Trophoblast cell (in vitro differentiated cells and primary cell): Measurements from ENCODE around the gene LMBR1.

Experiments used
- DNase-seq, 2 donors: peaks; one replicate each; pipeline ENCODE4 v3.0.0-alpha.2; 2016
- H2AFZ ChIP-seq: 2 replicates; pipeline ENCODE4 v1.6.1; 2013; ENCODE audit warnings: low read length, moderate library complexity, mild to moderate bottlenecking; ENCODE audit not compliant: insufficient read depth, poor library complexity
- H2AK5ac ChIP-seq: 2 replicates; pipeline ENCODE4 v1.6.1; 2013; ENCODE audit warnings: mild to moderate bottlenecking, low read length
- H2BK120ac ChIP-seq: 2 replicates; pipeline ENCODE4 v1.6.1; 2013; ENCODE audit warnings: low read length, mild to moderate bottlenecking, moderate library complexity; ENCODE audit not compliant: insufficient read depth, poor library complexity
- H2BK12ac ChIP-seq: 2 replicates; pipeline ENCODE4 v1.6.1; 2013; ENCODE audit warnings: mild to moderate bottlenecking, low read length, moderate library complexity
- H2BK5ac ChIP-seq: 2 replicates; pipeline ENCODE4 v1.6.1; 2013; ENCODE audit warnings: low read length, low read depth, moderate library complexity, mild to moderate bottlenecking; ENCODE audit not compliant: poor library complexity
- H3K14ac ChIP-seq: 2 replicates; pipeline ENCODE4 v1.6.1; 2013; ENCODE audit warnings: mild to moderate bottlenecking, low read length
- H3K18ac ChIP-seq: 2 replicates; pipeline ENCODE4 v1.6.1; 2013; ENCODE audit warnings: mild to moderate bottlenecking, low read length
- H3K23ac ChIP-seq: 2 replicates; pipeline ENCODE4 v1.6.1; 2013; ENCODE audit warnings: low read length
- H3K27ac ChIP-seq: 2 replicates; pipeline ENCODE4 v1.5.1; 2013; ENCODE audit warnings: low read depth, mild to moderate bottlenecking, inconsistent platforms, low read length, moderate library complexity
- H3K27me3 ChIP-seq: 2 replicates; pipeline ENCODE4 v1.6.1; 2013; ENCODE audit warnings: inconsistent platforms, mild to moderate bottlenecking, low read length, moderate library complexity; ENCODE audit not compliant: insufficient read depth
- H3K36me3 ChIP-seq, 2 experiments: 1 replicate in 1 of 2; 2 replicates in 1 of 2; pipeline ENCODE4 v1.6.1; 2013; ENCODE audit warnings: low read length in 2 of 2, mild to moderate bottlenecking in 2 of 2, moderate library complexity in 1 of 2; ENCODE audit not compliant: insufficient read depth in 2 of 2, control insufficient read depth in 1 of 2
- H3K4ac ChIP-seq: 2 replicates; pipeline ENCODE4 v1.6.1; 2013; ENCODE audit warnings: low read depth, mild to moderate bottlenecking, low read length, moderate library complexity
- H3K4me1 ChIP-seq, 2 experiments: 1 replicate in 1 of 2; 2 replicates in 1 of 2; pipeline ENCODE4 v1.6.1; 2013; ENCODE audit warnings: low read length in 2 of 2, mild to moderate bottlenecking in 2 of 2, moderate library complexity in 1 of 2; ENCODE audit not compliant: insufficient read depth in 2 of 2, control insufficient read depth in 1 of 2
- H3K4me2 ChIP-seq: 2 replicates; pipeline ENCODE4 v1.6.1; 2013; ENCODE audit warnings: inconsistent platforms, mild to moderate bottlenecking, low read length, moderate library complexity
- H3K4me3 ChIP-seq: 2 replicates; pipeline ENCODE4 v1.5.1; 2013; ENCODE audit warnings: mild to moderate bottlenecking, low read depth, low read length, inconsistent platforms
- H3K79me1 ChIP-seq: one replicate; pipeline ENCODE4 v1.6.1; 2013; ENCODE audit warnings: low read length
- H3K79me2 ChIP-seq: 2 replicates; pipeline ENCODE4 v1.6.1; 2013; ENCODE audit warnings: low read length, mild to moderate bottlenecking; ENCODE audit not compliant: control insufficient read depth, insufficient read depth, poor library complexity
- H3K9ac ChIP-seq: 2 replicates; pipeline ENCODE4 v1.6.1; 2013; ENCODE audit warnings: mild to moderate bottlenecking, low read length
- H3K9me3 ChIP-seq: 2 replicates; pipeline ENCODE4 v1.6.1; 2013; ENCODE audit warnings: low read depth, mild to moderate bottlenecking, control low read depth, inconsistent platforms, low read length; ENCODE audit not compliant: insufficient read depth
- H4K12ac ChIP-seq: 2 replicates; pipeline ENCODE4 v1.6.1; 2013; ENCODE audit warnings: low read depth, mild to moderate bottlenecking, low read length, moderate library complexity
- H4K8ac ChIP-seq: 2 replicates; pipeline ENCODE4 v1.6.1; 2013; ENCODE audit warnings: low read depth, mild to moderate bottlenecking, low read length, moderate library complexity
- H4K91ac ChIP-seq: one replicate; pipeline ENCODE4 v1.6.1; 2013; ENCODE audit warnings: low read depth, mild to moderate bottlenecking, low read length, moderate library complexity
- WGBS: extraction: QIAGEN DNeasy Blood & Tissue Kit; methylation state at CpG from one replicate; pipeline ENCODE4 v1.1.7; 2013; ENCODE audit warnings: missing lambda C conversion rate; ENCODE audit not compliant: insufficient read length, insufficient coverage; ENCODE audit errors: extremely low coverage; 5-methylcytosine and 5-hydroxymethylcytosine counted together

LMBR1 gene

GRCh38 chr7:156792611-156793010 is 100.4 kb downstream of the LMBR1 start:
- Histone ChIP-seq H3K4me2 (no peak overlapping the region), H4K12ac (no peak overlapping the region), H3K4ac (no peak overlapping the region), H3K79me2 (no peaks in the 10 kb centered on the region), H3K9me3 (no peaks in the 10 kb centered on the region), H2AFZ (no peak overlapping the region), H2BK120ac (no peak overlapping the region), H3K18ac (no peak overlapping the region), H3K4me1 (no peaks in the 10 kb centered on the region), H2BK12ac (no peak overlapping the region), H3K27me3 (no peaks in the 10 kb centered on the region), H3K14ac (no peak overlapping the region), H4K91ac (no peak overlapping the region), H4K8ac (no peak overlapping the region), H3K27ac (no peak overlapping the region), H3K9ac (no peak overlapping the region), H3K79me1 (no peaks in the 10 kb centered on the region), H3K4me3 (no peak overlapping the region), H2BK5ac (no peak overlapping the region), H3K23ac (no peak overlapping the region), H3K36me3 (peaks cover 0 to 5% of the 10 kb centered on the region in 2 experiments), H2AK5ac (no peak overlapping the region)
- DNase-seq, result no peak
- no CpG with 5 or more reads among the region's 5 CpGs for WGBS

- H3K18ac ChIP-seq, result no peak overlapping the region
- no peaks in the 10 kb centered on the region for H3K4me1 ChIP-seq
These were observed 101.7 kb downstream of the LMBR1 start for GRCh38 chr7:156791241-156791640.

GRCh38 chr7:156790264-156790663 is 102.7 kb downstream of the LMBR1 start:
- Histone ChIP-seq H3K79me1 (no peaks in the 10 kb centered on the region), H4K91ac (no peak overlapping the region), H2BK12ac (no peak overlapping the region), H3K9me3 (no peaks in the 10 kb centered on the region), H3K4ac (no peak overlapping the region), H2BK120ac (no peak overlapping the region), H4K8ac (no peak overlapping the region), H2BK5ac (no peak overlapping the region), H3K4me2 (no peak overlapping the region), H3K4me1 (no peaks in the 10 kb centered on the region), H2AFZ (no peak overlapping the region), H3K27me3 (no peaks in the 10 kb centered on the region), H3K18ac (no peak overlapping the region), H3K79me2 (no peaks in the 10 kb centered on the region), H3K36me3 (peaks cover 0 to 1% of the 10 kb centered on the region in 2 experiments), H3K23ac (no peak overlapping the region), H2AK5ac (no peak overlapping the region), H3K4me3 (no peak overlapping the region), H3K14ac (no peak overlapping the region), H4K12ac (no peak overlapping the region), H3K27ac (no peak overlapping the region), H3K9ac (no peak overlapping the region)
- no peak for DNase-seq

More at GRCh38 chr7:156791241-156791640, 101.7 kb downstream of the LMBR1 start:
- H4K8ac ChIP-seq, result no peak overlapping the region
- no peak overlapping the region for H3K4me2 ChIP-seq
- no peak for DNase-seq
- WGBS, result no CpG with 5 or more reads among the region's 4 CpGs
- no peak overlapping the region for H2BK12ac ChIP-seq
- no peak overlapping the region for H2AK5ac ChIP-seq
- H3K23ac ChIP-seq, result no peak overlapping the region
- H3K27ac ChIP-seq, result no peak overlapping the region
- no peak overlapping the region for H3K4ac ChIP-seq
- H3K27me3 ChIP-seq, result no peaks in the 10 kb centered on the region
- no peak overlapping the region for H4K91ac ChIP-seq
- H4K12ac ChIP-seq, result no peak overlapping the region
- H2BK5ac ChIP-seq, result no peak overlapping the region
- H2BK120ac ChIP-seq, result no peak overlapping the region
- no peaks in the 10 kb centered on the region for H3K79me1 ChIP-seq
- H3K9me3 ChIP-seq, result no peaks in the 10 kb centered on the region
- no peak overlapping the region for H3K9ac ChIP-seq
- H2AFZ ChIP-seq, result no peak overlapping the region
- no peak overlapping the region for H3K14ac ChIP-seq
- H3K36me3 ChIP-seq, result peaks cover 0 to 5% of the 10 kb centered on the region in 2 experiments
- H3K4me3 ChIP-seq, result no peak overlapping the region
- H3K79me2 ChIP-seq, result no peaks in the 10 kb centered on the region

GRCh38 chr7:156785998-156786543 is 106.9 kb downstream of the LMBR1 start:
- H3K9me3 ChIP-seq, result no peaks in the 10 kb centered on the region
- WGBS, result no CpG with 5 or more reads among the region's 4 CpGs
- no peak overlapping the region for H4K8ac ChIP-seq
- no peak overlapping the region for H2BK120ac ChIP-seq
- H3K14ac ChIP-seq, result no peak overlapping the region
- no peaks in the 10 kb centered on the region for H3K79me1 ChIP-seq
- H4K91ac ChIP-seq, result no peak overlapping the region
- DNase-seq, result no peak
- H3K4me1 ChIP-seq, result no peaks in the 10 kb centered on the region
- no peaks in the 10 kb centered on the region for H3K36me3 ChIP-seq
- no peak overlapping the region for H2AFZ ChIP-seq
- no peak overlapping the region for H3K4me2 ChIP-seq
- no peak overlapping the region for H3K4me3 ChIP-seq
- no peaks in the 10 kb centered on the region for H3K79me2 ChIP-seq
- H2BK5ac ChIP-seq, result no peak overlapping the region
- no peak overlapping the region for H3K9ac ChIP-seq
- H3K23ac ChIP-seq, result no peak overlapping the region
- H2AK5ac ChIP-seq, result no peak overlapping the region
- H2BK12ac ChIP-seq, result no peak overlapping the region
- H4K12ac ChIP-seq, result no peak overlapping the region
- H3K4ac ChIP-seq, result no peak overlapping the region
- H3K27ac ChIP-seq, result no peak overlapping the region
- no peak overlapping the region for H3K18ac ChIP-seq
- H3K27me3 ChIP-seq, result no peaks in the 10 kb centered on the region
